Kidney (tissue), 14 donors: Measurements from ENCODE around the gene ADCY2. TPM values are rescaled to one million over a fixed set of nuclear protein-coding genes. Genes with fewer than 3 reads are reported as not detected.

Source experiments
- DNase-seq, 5 donors: peaks; one replicate each; pipeline ENCODE4 v3.0.0-alpha.2; 2013 to 2020
- FAIRE-seq: peaks from 2 replicates; lab custom pipeline; 2012; peaks lifted over from hg19 to GRCh38; lab: Jason Lieb, UNC
- H3K27ac ChIP-seq, 2 donors: one replicate each; pipeline ENCODE4 v1.7.0; 2013; ENCODE audit warnings: low read depth in 2 of 2, low read length in 2 of 2, inconsistent platforms in 1 of 2
- H3K27me3 ChIP-seq: one replicate; pipeline ENCODE4 v1.7.1; 2013; ENCODE audit warnings: low read length, inconsistent platforms; ENCODE audit not compliant: control insufficient read depth, insufficient read depth
- H3K36me3 ChIP-seq, 3 donors: one replicate each; pipeline versions ENCODE4 v1.7.0 to v1.7.1; 2013; ENCODE audit warnings: low read length in 3 of 3, control low read depth in 1 of 3, inconsistent platforms in 1 of 3; ENCODE audit not compliant: insufficient read depth in 3 of 3, control insufficient read depth in 2 of 3
- H3K4me1 ChIP-seq, 3 donors: one replicate each; pipeline versions ENCODE4 v1.7.0 to v1.7.1; 2013; ENCODE audit warnings: low read length in 3 of 3, inconsistent platforms in 1 of 3, low read depth in 1 of 3; ENCODE audit not compliant: control insufficient read depth in 2 of 3, insufficient read depth in 2 of 3
- H3K4me3 ChIP-seq, 3 donors: one replicate each; pipeline versions ENCODE4 v1.7.0 to v1.8.1; 2013; ENCODE audit warnings: low read length in 3 of 3, control low read depth in 1 of 3, inconsistent platforms in 1 of 3
- H3K9ac ChIP-seq, 3 donors: one replicate each; pipeline versions ENCODE4 v1.7.0 to v1.7.1; 2013; ENCODE audit warnings: low read length in 3 of 3, control low read depth in 1 of 3, inconsistent platforms in 1 of 3
- H3K9me3 ChIP-seq, 3 donors: one replicate each; pipeline versions ENCODE4 v1.7.0 to v1.7.1; 2013; ENCODE audit warnings: low read length in 3 of 3, control low read depth in 1 of 3, inconsistent platforms in 1 of 3; ENCODE audit not compliant: control insufficient read depth in 2 of 3, insufficient read depth in 1 of 3
- CTCF ChIP-seq: IDR thresholded peaks from 3 replicates; pipeline ENCODE4 v1.5.1; 2012; ENCODE audit warnings: mild to moderate bottlenecking, moderate library complexity, borderline replicate concordance; ENCODE audit not compliant: insufficient read depth; ENCODE audit errors: extremely low read depth
- intact Hi-C: fragments of 100-400 bp; cut with DNase I; formaldehyde crosslinking; loops from one replicate; pipeline ENCODE4 v1.11.1; 2022
- polyA plus RNA-seq: library from polyadenylated mRNA; stranded (reverse); fragments of 350-450 nt; fragmentation: Illumina TruSeq; extraction: RNeasy Lipid Tissue Mini Kit (QIAGEN cat#74804); gene quantifications from one replicate; pipeline ENCODE4 v1.2.3, GENCODE V29; 2014; ENCODE audit warnings: low read depth, low replicate concordance; ENCODE audit not compliant: insufficient read depth
- total RNA-seq: library from RNA; stranded (reverse); fragmentation: NEBNext Ultra II Directional; extraction: Animal tissue kit (Norgen Biotek cat#: 25700); gene quantifications from one replicate; pipeline ENCODE4 v1.2.1, GENCODE V29; 2021
- donor health status: control.
- donor health status: control.
- donor health status: control.
- donor health status: control.
- donor health status: control.
- donor health status: DM: yes; HTN: yes; CAD: no.
- donor health status: Normal renal cell carcinoma (clear cell type).

ADCY2 gene
- total and polyA plus RNA-seq, 2 donors from 2014 or later: 0.17 to 2.2 TPM

DNA sequence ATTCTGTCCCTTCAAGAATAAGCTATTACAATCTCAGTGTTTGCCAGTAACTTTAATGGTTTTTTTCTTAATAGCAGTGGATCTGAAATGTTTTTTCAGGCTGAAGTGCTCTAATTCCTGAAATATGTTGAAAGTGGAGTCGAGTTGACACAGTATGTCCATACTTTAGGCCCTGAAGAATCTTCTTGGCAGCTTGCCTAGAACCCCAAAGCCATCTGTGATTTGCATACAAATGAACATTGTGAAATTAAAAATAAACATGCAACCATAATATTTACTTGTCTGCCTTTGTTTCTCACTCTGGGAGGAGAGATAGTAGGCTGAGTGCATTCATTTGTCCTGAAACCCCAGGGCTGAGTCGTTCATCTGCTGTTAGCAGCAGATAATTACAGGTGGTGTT lies 152.7 kb downstream of the ADCY2 start:
- no peak for FAIRE-seq
- TF ChIP-seq CTCF: no peak
- DNase-seq: peak in 1 of 5 donors; percentile 20
- no peak overlapping the region for H3K4me3 ChIP-seq
- H3K27me3 ChIP-seq: no peaks in the 10 kb centered on the region
- no peaks in the 10 kb centered on the region for H3K4me1 ChIP-seq
- no peak overlapping the region for H3K9ac ChIP-seq
- intact Hi-C loops: no loop called here
- no peaks in the 10 kb centered on the region for H3K36me3 ChIP-seq
- no peak overlapping the region for H3K27ac ChIP-seq
- no peaks in the 10 kb centered on the region for H3K9me3 ChIP-seq

DNA sequence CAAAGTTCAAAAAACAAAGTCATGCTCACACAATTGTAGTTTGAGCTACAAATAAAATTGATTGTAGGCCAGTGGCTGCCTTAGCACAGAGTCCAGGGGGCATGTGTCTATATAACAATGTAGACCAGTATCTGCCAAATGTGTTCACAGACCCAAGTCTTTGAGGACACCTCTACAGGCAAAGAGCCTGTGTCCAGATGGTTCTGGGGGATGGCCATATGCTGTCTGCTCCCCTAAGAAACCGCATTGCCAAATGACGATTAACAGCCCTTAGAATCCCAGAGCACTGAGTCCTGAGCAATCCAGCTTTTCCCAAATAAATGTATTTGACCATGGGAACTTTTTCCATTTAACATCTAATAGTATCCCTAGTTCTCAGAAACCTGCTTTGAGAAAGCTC lies 169.6 kb downstream of the ADCY2 start:
- intact Hi-C loops: no loop called here
- Histone ChIP-seq H3K4me1 (no peaks in the 10 kb centered on the region), H3K27me3 (no peaks in the 10 kb centered on the region), H3K9me3 (no peaks in the 10 kb centered on the region), H3K9ac (no peak overlapping the region), H3K36me3 (no peaks in the 10 kb centered on the region), H3K27ac (no peak overlapping the region), H3K4me3 (no peak overlapping the region)
- FAIRE-seq: no peak
- TF ChIP-seq CTCF: no peak
- DNase-seq: no peak

GRCh38 chr5:7576023-7576715 lies 180.2 kb downstream of the ADCY2 start:
- no peak overlapping the region for H3K27ac ChIP-seq
- intact Hi-C loops: no loop called here
- DNase-seq: peak in 4 of 5 donors; percentile 53 to 85 (median 82)
- no peak overlapping the region for H3K4me3 ChIP-seq
- no peaks in the 10 kb centered on the region for H3K9me3 ChIP-seq
- no peaks in the 10 kb centered on the region for H3K4me1 ChIP-seq
- TF ChIP-seq CTCF: no peak
- H3K36me3 ChIP-seq: no peaks in the 10 kb centered on the region
- FAIRE-seq: no peak
- H3K9ac ChIP-seq: no peak overlapping the region
- H3K27me3 ChIP-seq: no peaks in the 10 kb centered on the region
